GM08714 (cell line): ENCODE measurements around the gene RDH5.

Experiments used
- H3K4me3 ChIP-seq: fragments of 200-500 bp; sonication (Bioruptor generic); 2 replicates; pipeline ENCODE4 v1.5.1; 2014; ENCODE audit warnings: mild to moderate bottlenecking, low read length, inconsistent platforms
- ZNF274 ChIP-seq: IDR thresholded peaks from 2 replicates; pipeline ENCODE4 v1.6.1; 2012; ENCODE audit warnings: mild to moderate bottlenecking, low read depth, low read length

Gene RDH5

DNA sequence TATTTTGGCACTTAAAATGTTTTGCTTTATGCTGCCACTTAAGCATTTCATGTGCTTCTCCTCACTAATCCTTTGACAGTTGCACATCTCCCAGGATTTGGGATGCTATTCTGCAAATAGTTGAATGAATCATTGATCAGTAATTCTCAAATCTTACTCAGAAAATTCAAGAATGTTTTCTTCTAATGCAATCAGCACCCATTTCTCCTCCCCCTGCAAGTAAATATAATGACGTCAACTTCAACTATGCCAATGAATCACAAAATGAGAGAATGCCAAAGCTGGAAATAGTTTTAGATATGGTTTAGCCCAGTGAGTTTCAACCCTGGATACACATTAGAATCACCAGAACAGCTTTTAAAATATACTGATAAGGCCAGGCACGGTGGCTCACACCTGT, 6.5 kb upstream of the RDH5 start:
- no peak for TF ChIP-seq ZNF274
- H3K4me3 ChIP-seq: no peak overlapping the region

DNA sequence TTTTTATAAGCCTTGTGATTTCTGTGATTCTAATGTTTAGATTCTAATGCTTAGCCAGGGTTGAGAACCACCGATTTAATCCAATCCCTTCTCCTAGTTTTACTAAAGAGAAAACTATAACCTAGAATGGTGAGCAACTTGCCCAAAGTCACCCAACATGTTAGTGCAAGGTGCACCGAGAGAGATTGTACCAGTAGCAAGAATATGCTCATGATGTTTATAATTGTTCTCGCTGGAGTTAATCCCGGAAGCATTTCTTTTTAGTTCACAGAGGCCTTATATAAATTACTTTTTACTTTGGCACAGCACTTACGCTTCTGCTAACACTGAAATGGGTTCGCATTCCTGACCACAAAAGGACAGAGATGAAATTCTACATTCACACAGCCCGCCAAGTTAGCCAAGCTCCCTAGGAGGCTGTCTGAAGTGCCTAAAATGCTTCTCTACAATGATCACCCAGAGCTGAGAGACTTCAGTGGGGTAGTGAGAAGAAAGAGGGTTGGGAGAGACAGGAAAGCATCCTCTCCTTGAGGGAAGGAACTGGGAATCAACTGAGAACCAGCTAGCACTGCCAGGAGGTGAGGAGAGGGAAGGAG, 4.9 kb upstream of the RDH5 start:
- no peak for TF ChIP-seq ZNF274
- H3K4me3 ChIP-seq: peak overlapping the region; percentile 65

DNA sequence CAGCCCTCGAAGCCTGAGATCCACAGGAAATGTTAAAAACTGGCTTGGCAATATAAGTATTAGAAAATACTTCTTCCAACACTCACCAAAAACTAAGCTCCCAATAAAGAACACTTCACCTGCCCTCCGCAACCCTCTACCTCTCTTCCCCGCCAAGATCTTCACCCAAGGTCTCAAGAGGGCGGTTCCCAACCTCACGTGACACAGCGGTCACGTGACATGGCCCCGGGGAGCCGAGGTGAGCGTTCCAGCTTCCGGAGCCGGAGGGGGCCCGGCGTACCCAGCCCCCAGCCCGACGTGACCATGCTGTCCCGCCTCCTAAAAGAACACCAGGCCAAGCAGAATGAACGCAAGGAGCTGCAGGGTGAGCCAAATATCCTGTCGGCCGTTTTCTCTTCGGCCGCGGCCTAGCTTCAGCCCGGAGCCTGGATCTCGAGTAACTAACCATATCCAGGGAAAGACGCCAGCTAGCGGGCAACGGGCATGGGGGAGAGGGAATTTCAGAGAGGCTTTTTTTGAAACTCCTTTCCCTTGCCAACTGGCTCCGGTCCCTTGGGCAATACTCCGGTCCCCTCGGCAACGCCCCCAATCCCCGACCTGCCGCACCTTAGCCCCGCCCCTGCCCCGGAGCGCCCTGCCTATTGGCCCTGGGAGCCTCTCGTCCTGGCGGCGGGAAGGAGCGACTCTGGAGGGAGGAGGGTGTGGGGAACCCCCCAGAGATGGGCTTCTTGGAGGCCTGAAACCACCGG, 4.2 kb upstream of the RDH5 start, which contains the start of gene BLOC1S1:
BLOC1S1 (plus strand) TSS at position 214 of the 749 bp plus-strand sequence; CDS start at position 220, 6 bp downstream.
- TF ChIP-seq ZNF274: no peak
- H3K4me3 ChIP-seq: peak within 1 kb of the TSS; percentile 65

DNA sequence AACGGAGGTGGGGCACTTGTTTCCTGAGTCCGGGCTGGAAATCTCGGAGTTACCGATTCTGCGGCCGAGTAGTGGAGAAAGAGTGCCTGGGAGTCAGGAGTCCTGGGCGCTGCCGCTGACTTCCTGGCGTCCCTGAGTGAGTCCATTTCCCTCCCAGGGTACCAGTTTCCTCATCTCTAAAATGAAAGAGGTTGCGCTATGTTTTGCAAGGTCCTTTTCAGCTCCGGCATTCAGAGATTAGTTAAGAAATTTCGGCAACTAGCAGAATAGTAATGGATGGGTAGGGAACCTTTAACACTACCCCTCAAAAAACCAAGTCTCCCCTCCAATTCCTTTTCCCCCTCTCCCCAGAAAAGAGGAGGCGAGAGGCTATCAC, 3.6 kb upstream of the RDH5 start:
- H3K4me3 ChIP-seq: peak overlapping the region; percentile 65
- TF ChIP-seq ZNF274: no peak

DNA sequence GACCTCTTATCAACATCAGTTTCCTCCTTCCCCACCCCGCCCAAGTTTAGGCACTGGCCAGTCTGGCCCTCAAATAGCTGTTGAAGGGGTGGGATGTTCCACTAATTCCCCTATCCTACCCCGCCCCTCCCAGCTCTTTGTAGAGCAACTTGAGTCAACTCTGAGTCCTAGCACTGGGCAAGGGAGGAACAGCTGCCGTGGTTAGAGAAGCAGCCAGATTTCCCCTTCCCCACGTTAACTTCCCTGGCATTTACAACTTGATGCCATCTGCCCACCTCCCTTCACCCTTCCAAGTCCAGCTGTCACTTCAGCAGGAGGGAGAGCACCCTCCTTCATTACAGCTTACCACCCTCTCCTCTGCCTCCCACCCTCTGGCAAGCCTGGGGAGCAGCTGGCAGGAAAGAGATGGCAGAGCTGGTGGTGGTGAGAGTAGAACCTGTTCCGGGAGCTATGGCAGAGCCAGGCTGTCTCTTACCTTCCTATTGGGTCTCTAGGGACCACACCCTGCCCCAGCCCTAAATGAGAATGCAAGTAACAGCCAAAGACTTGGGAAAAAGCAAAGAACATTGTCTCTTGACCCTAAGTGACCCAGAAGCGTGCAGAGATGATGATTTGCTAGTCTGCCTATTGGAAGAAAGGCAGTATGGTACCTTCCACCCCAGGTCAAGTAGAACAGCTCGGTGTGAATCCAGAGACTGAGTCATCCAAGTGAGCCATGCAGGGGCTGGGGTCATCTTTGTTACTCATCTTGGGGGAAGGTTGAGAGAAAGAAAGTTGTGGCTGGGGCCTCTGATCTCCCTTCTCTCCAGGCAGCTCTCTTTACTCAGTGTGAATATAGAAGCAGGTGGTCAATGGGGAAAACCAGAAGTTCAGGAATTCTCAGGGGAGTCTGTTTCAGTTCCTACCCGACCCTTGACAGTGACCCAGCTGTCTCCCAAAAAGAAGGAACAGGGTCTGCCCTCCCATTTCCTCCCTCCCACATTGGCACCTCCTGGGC, 2.9 kb upstream of the RDH5 start:
- H3K4me3 ChIP-seq: peak overlapping the region; percentile 65
- TF ChIP-seq ZNF274: no peak

DNA sequence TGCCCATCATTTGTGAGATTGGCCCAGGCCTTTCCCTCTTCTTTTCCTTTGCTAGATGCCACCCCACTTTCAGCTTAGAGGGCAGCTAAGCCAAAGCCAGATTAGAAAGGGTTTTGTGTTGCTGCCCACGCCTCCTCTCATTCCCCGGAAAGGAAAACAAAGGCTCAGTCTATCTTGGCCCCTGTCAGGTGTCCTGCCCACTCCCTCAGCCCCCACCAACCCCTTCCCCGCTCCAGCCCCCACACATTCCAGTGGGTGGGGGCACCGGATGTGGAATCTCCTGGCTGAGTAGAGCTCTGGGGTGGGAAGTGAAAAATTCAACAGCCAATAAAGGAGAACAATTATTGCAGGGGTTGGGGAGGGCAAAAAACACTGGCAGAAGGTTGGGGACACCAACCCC, 2.2 kb upstream of the RDH5 start:
- H3K4me3 ChIP-seq: no peak overlapping the region; the same call in 1 of the 2 replicates
- no peak for TF ChIP-seq ZNF274

DNA sequence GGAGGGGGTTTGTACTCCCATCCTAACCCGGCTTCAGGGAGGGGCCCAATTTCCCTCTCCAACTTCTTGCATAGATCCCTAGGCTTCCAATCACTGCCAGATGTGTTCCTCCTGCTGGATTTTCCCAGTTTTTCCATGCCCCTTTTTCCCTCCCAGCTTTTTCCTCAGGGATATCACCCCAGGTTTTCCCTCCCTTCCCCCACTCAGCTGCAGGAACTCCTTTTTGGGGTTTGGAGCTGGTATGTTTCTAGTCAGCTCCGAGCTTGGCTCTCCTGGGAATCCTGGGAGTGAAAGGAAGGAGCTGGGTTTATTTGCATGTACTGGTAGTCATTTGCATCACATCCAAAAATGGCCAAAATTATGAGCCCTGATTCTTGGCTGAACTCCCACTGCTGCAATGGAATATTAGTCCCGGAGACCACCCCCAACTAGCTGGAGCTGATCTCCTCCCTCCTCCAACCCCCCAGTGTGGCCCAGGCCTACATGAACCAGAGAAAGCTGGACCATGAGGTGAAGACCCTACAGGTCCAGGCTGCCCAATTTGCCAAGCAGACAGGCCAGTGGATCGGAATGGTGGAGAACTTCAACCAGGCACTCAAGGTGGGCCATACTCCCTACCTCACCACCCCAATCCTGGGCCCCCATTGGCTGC, 1.4 kb upstream of the RDH5 start:
- no peak for TF ChIP-seq ZNF274
- H3K4me3 ChIP-seq: no peak overlapping the region

DNA sequence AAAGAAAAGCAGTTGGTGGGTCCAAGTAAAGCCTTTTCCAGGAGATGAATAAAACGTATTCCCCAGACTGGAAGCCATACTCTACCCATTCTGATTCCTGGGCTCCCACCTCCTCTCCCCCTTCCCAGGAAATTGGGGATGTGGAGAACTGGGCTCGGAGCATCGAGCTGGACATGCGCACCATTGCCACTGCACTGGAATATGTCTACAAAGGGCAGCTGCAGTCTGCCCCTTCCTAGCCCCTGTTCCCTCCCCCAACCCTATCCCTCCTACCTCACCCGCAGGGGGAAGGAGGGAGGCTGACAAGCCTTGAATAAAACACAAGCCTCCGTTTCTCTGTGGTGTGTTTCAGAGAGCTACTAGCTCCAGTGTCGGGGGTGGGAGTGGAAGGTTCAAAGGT, 822 bp upstream of the RDH5 start:
- no peak overlapping the region for H3K4me3 ChIP-seq

DNA sequence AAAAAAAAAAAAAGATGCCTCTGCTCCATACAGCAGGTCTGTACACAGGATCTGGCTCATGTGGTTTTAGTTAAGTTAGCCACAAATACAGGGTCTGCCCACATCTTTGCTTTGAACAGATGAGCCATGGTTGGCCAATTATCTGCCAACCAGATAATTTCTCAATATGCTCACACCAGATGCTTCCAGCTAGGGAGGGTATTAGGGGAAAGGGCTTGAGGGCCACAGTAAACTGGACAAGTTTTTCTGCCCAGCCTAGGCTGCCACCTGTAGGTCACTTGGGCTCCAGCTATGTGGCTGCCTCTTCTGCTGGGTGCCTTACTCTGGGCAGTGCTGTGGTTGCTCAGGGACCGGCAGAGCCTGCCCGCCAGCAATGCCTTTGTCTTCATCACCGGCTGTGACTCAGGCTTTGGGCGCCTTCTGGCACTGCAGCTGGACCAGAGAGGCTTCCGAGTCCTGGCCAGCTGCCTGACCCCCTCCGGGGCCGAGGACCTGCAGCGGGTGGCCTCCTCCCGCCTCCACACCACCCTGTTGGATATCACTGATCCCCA, 776 bp downstream of the RDH5 start:
- TF ChIP-seq ZNF274: no peak
- H3K4me3 ChIP-seq: no peak overlapping the region

More for the DNA sequence above, 822 bp upstream of the RDH5 start:
- TF ChIP-seq ZNF274: no peak

DNA sequence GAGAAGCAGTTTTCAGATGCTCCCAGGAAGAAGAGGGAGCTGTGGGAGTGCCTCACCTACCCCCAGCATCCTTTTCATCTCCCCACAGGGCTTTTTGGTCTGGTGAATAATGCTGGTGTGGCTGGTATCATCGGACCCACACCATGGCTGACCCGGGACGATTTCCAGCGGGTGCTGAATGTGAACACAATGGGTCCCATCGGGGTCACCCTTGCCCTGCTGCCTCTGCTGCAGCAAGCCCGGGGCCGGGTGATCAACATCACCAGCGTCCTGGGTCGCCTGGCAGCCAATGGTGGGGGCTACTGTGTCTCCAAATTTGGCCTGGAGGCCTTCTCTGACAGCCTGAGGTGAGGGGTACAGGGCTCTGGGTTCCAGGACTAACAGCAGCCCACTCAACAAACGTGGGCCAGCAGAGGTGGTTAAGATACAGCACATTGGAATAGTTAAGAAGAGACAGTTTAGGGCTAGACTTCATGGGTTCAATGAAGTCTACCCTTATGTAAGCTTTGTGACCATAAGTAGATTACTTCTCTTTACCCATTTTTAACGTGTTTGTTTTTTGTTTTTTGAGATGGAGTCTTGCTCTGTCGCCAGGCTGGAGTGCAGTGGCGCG, 1.5 kb downstream of the RDH5 start:
- TF ChIP-seq ZNF274: no peak
- no peak overlapping the region for H3K4me3 ChIP-seq

DNA sequence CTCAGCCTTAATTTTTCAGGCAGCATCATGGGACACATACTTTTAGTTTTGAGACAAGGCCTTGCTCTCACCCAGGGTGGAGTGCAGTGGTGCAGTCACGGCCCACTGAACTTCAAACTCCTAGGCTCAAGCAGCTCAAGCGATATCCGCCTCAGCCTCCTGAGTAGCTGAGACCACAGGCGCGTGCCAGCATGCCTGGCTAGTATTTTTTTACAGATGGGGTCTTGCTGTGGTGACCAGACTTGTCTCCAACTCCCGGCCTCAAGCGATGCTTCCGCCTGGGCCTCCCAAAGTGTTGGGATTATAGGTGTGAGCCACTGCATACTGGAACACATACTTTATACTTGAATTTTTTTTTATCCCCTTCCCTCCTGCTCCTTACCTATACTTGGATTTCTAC, 2.8 kb downstream of the RDH5 start:
- H3K4me3 ChIP-seq: no peak overlapping the region
- no peak for TF ChIP-seq ZNF274

DNA sequence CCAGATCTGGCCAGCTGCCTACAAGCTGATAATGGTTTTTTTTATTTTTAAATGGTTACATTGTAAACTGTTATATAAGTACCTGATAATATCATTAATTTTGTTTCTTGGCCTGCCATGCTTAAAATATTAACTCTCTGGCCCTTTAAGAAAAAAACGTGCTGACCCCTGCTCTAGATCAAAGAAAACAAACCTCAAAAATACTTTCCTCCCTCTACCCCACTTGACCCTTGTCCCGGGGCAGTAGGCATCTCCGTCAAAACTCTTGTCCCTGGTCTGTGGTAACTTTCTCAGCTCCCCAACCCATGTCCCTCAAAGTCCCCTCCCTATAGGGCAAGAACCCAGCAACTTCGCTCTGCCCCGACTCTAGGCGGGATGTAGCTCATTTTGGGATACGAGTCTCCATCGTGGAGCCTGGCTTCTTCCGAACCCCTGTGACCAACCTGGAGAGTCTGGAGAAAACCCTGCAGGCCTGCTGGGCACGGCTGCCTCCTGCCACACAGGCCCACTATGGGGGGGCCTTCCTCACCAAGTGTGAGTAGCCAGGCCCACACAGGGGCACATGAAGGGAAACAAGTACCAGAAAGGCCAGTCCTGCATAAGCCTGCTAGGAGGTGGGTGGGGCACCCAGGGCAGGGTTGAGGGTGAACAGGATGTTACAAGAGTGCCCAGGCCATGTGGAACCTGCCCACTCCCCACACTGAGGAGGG, 3.5 kb downstream of the RDH5 start:
- no peak overlapping the region for H3K4me3 ChIP-seq
- TF ChIP-seq ZNF274: no peak

DNA sequence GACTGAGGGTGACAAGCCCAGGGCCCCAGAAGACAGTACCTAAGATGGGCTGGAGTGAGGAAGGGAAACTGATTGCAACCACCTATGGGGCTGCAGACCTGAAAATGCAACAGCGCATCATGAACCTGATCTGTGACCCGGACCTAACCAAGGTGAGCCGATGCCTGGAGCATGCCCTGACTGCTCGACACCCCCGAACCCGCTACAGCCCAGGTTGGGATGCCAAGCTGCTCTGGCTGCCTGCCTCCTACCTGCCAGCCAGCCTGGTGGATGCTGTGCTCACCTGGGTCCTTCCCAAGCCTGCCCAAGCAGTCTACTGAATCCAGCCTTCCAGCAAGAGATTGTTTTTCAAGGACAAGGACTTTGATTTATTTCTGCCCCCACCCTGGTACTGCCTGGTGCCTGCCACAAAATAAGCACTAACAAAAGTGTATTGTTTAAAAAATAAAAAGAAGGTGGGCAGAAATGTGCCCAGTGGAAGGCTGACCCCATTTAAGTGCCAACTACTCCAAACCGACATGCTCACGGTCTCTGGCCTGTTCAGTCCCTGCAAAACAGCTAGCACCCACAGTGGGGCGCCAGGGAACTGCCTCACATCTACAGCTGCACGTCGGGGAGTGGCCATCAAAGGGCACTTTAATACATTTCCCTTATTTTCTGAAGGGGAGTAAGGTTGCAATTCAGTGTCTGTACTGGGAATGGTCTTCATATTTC, 4.2 kb downstream of the RDH5 start:
- H3K4me3 ChIP-seq: no peak overlapping the region
- TF ChIP-seq ZNF274: no peak
